Astrocyte (in vitro differentiated cells and primary cell): Measurements from ENCODE around the gene H2BK1. TPM values are rescaled to one million over a fixed set of nuclear protein-coding genes. Genes with fewer than 3 reads are reported as not detected.

Source experiments
- DNase-seq: peaks from one replicate; pipeline ENCODE4 v3.0.0-alpha.2; 2010; ENCODE audit warnings: low read depth
- FAIRE-seq: peaks from 2 replicates; lab custom pipeline; 2011; peaks lifted over from hg19 to GRCh38; lab: Jason Lieb, UNC
- H2AFZ ChIP-seq: 2 replicates; pipeline ENCODE4 v1.6.0; 2012; ENCODE audit warnings: low read depth, low read length, inconsistent platforms
- H3K27ac ChIP-seq: 2 replicates; pipeline ENCODE4 v1.5.1; 2011; ENCODE audit warnings: low read depth, low read length, inconsistent platforms
- H3K27me3 ChIP-seq: 2 replicates; pipeline ENCODE4 v1.6.0; 2011; ENCODE audit warnings: low read length, inconsistent platforms; ENCODE audit not compliant: insufficient read depth
- H3K36me3 ChIP-seq: 2 replicates; pipeline ENCODE4 v1.5.1; 2011; ENCODE audit warnings: low read length, inconsistent platforms; ENCODE audit not compliant: insufficient read depth
- H3K4me1 ChIP-seq: 2 replicates; pipeline ENCODE4 v1.5.1; 2011; ENCODE audit warnings: low read length, inconsistent platforms; ENCODE audit not compliant: insufficient read depth
- H3K4me2 ChIP-seq: 2 replicates; pipeline ENCODE4 v1.6.0; 2012; ENCODE audit warnings: low read length, inconsistent platforms
- H3K4me3 ChIP-seq: 2 replicates; pipeline ENCODE4 v1.5.1; 2011; ENCODE audit warnings: low read depth, mild to moderate bottlenecking, low read length, inconsistent platforms; ENCODE audit not compliant: insufficient read depth
- H3K79me2 ChIP-seq: 2 replicates; pipeline ENCODE4 v1.6.0; 2012; ENCODE audit warnings: mild to moderate bottlenecking, low read length, inconsistent platforms; ENCODE audit not compliant: insufficient read depth
- H3K9ac ChIP-seq: 2 replicates; pipeline ENCODE4 v1.6.0; 2012; ENCODE audit warnings: mild to moderate bottlenecking, low read length, inconsistent platforms
- H3K9me3 ChIP-seq: 2 replicates; pipeline ENCODE4 v1.5.1; 2012; ENCODE audit warnings: low read depth, mild to moderate bottlenecking, low read length, inconsistent platforms; ENCODE audit not compliant: insufficient read depth
- H4K20me1 ChIP-seq: 2 replicates; pipeline ENCODE4 v1.6.0; 2012; ENCODE audit warnings: low read length, inconsistent platforms; ENCODE audit not compliant: insufficient read depth
- H3K27ac Mint-ChIP-seq: one replicate; pipeline ENCODE4 v1.8.0; 2021; ENCODE audit warnings: mild to moderate bottlenecking, mixed read lengths; ENCODE audit not compliant: unreplicated experiment
- H3K27me3 Mint-ChIP-seq: one replicate; pipeline ENCODE4 v1.8.0; 2021; ENCODE audit warnings: low read depth, mixed read lengths; ENCODE audit not compliant: unreplicated experiment
- H3K36me3 Mint-ChIP-seq: one replicate; pipeline ENCODE4 v1.8.0; 2021; ENCODE audit warnings: low read depth, mixed read lengths; ENCODE audit not compliant: unreplicated experiment
- H3K4me1 Mint-ChIP-seq: one replicate; pipeline ENCODE4 v1.8.0; 2021; ENCODE audit warnings: low read depth, mixed read lengths; ENCODE audit not compliant: unreplicated experiment
- H3K4me3 Mint-ChIP-seq: one replicate; pipeline ENCODE4 v1.8.0; 2021; ENCODE audit warnings: mild to moderate bottlenecking, moderate library complexity, mixed read lengths; ENCODE audit not compliant: unreplicated experiment
- H3K9me3 Mint-ChIP-seq: one replicate; pipeline ENCODE4 v1.8.0; 2021; ENCODE audit warnings: mild to moderate bottlenecking, mixed read lengths; ENCODE audit not compliant: unreplicated experiment
- CTCF ChIP-seq: IDR thresholded peaks from 2 replicates; pipeline ENCODE4 v1.5.1; 2011; ENCODE audit warnings: low read depth, mild to moderate bottlenecking, inconsistent platforms, low read length, moderate library complexity; ENCODE audit not compliant: insufficient read depth
- EZH2 ChIP-seq: IDR thresholded peaks from 2 replicates; pipeline ENCODE4 v1.6.1; 2012; ENCODE audit warnings: mild to moderate bottlenecking, low read length, inconsistent platforms; ENCODE audit not compliant: insufficient read depth
- total RNA-seq: library from RNA; stranded (reverse); gene quantifications from 2 replicates; pipeline ENCODE4 v1.2.1, GENCODE V29; 2021

The H2BK1 gene
- total RNA-seq, 1 donor from 2014 or later, result not detected

- Histone ChIP-seq H3K9ac (no peak overlapping the region), H3K27ac (no peak overlapping the region), H3K4me1 (no peaks in the 10 kb centered on the region), H3K79me2 (no peaks in the 10 kb centered on the region), H3K27me3 (peaks cover 24% of the 10 kb centered on the region), H4K20me1 (no peaks in the 10 kb centered on the region), H3K36me3 (no peaks in the 10 kb centered on the region), H3K4me2 (no peak overlapping the region), H3K4me3 (no peak overlapping the region), H3K9me3 (no peaks in the 10 kb centered on the region), H2AFZ (no peak overlapping the region)
- Mint-ChIP-seq H3K4me3 (no peak overlapping the region), H3K9me3 (peaks cover 5% of the 10 kb centered on the region), H3K27ac (no peak overlapping the region), H3K36me3 (no peaks in the 10 kb centered on the region), H3K27me3 (peaks cover 80% of the 10 kb centered on the region), H3K4me1 (no peaks in the 10 kb centered on the region)
- TF ChIP-seq CTCF, result no peak
- no peak for TF ChIP-seq EZH2
- FAIRE-seq (no peak), DNase-seq (no peak)
Observed at GRCh38 chr7:151178236-151178635, 32.1 kb downstream of the H2BK1 start.

GRCh38 chr7:151177310-151177709, 33.0 kb downstream of the H2BK1 start:
- Histone ChIP-seq H3K4me2 (no peak overlapping the region), H3K9ac (no peak overlapping the region), H4K20me1 (no peaks in the 10 kb centered on the region), H3K4me1 (no peaks in the 10 kb centered on the region), H3K27me3 (peaks cover 27% of the 10 kb centered on the region), H3K36me3 (no peaks in the 10 kb centered on the region), H2AFZ (no peak overlapping the region), H3K4me3 (no peak overlapping the region), H3K79me2 (no peaks in the 10 kb centered on the region), H3K9me3 (no peaks in the 10 kb centered on the region), H3K27ac (no peak overlapping the region)
- FAIRE-seq (no peak), DNase-seq (no peak)
- Mint-ChIP-seq H3K27ac (no peak overlapping the region), H3K36me3 (no peaks in the 10 kb centered on the region), H3K27me3 (peaks cover 80% of the 10 kb centered on the region), H3K4me3 (no peak overlapping the region), H3K4me1 (no peaks in the 10 kb centered on the region), H3K9me3 (peaks cover 5% of the 10 kb centered on the region)
- TF ChIP-seq EZH2, result no peak
- no peak for TF ChIP-seq CTCF

- DNase-seq (no peak), FAIRE-seq (no peak)
- Histone ChIP-seq H3K27me3 (peaks cover 28% of the 10 kb centered on the region), H3K4me2 (no peak overlapping the region), H2AFZ (no peak overlapping the region), H3K9ac (no peak overlapping the region), H3K79me2 (no peaks in the 10 kb centered on the region), H3K36me3 (no peaks in the 10 kb centered on the region), H3K4me1 (no peaks in the 10 kb centered on the region), H3K9me3 (no peaks in the 10 kb centered on the region), H4K20me1 (no peaks in the 10 kb centered on the region), H3K4me3 (no peak overlapping the region), H3K27ac (no peak overlapping the region)
- H3K27me3 Mint-ChIP-seq, result peaks cover 83% of the 10 kb centered on the region
- no peak overlapping the region for H3K4me3 Mint-ChIP-seq
- H3K27ac Mint-ChIP-seq, result no peak overlapping the region
- no peaks in the 10 kb centered on the region for H3K36me3 Mint-ChIP-seq
- peaks cover 2% of the 10 kb centered on the region for H3K9me3 Mint-ChIP-seq
- H3K4me1 Mint-ChIP-seq, result no peaks in the 10 kb centered on the region
- TF ChIP-seq EZH2, result no peak
- no peak for TF ChIP-seq CTCF
Observed at GRCh38 chr7:151176401-151176800, 33.9 kb downstream of the H2BK1 start.
